HCT116 (cell line): Measurements from ENCODE around the gene HIPK3. TPM values are rescaled to one million over a fixed set of nuclear protein-coding genes. Genes with fewer than 3 reads are reported as not detected.

Experiments used
- ATAC-seq: fragments of 200-7000 bp; cut with Tn5 transposase; 2 replicates; pipeline ENCODE4 v1.9.1; 2020; ENCODE audit warnings: mild to moderate bottlenecking, moderate library complexity
- BruUV-seq: library from RNA; stranded (reverse); fragments of 400-500 nt; replicated peaks from 2 replicates; lab custom pipeline; 2021; lab: Mats Ljungman, UMichigan
- CTCF ChIA-PET: fragments of 300-600 bp; sonication (Branson Sonifier 250); formaldehyde crosslinking; loops from one replicate; lab custom pipeline; 2021; ENCODE audit warnings: antibody characterized with exemption; lab: Charles Lee
- POLR2A ChIA-PET: fragments of 300-600, 350-600 bp; sonication (Branson Sonifier 250); formaldehyde crosslinking; loops from one replicate; lab custom pipeline; 2021; ENCODE audit warnings: antibody characterized with exemption; lab: Charles Lee
- RAD21 ChIA-PET, 2 experiments: fragments of 300-600 bp; sonication (Branson Sonifier 250); formaldehyde crosslinking; loops; one replicate each; lab custom pipeline; 2023; ENCODE audit warnings: low total read pairs in 2 of 2; ENCODE audit not compliant: uncharacterized antibody in 2 of 2, unreplicated experiment in 2 of 2, low non-redundant PET in 1 of 2; lab: Charles Lee
- DNase-seq: peaks from one replicate; pipeline ENCODE4 v3.0.0-alpha.2; 2010; ENCODE audit warnings: low read depth, low spot score
- H2AFZ ChIP-seq: fragments of 200-600 bp; shearing (Covaris generic), sonication (generic); 2 replicates; pipeline ENCODE4 v1.6.1; 2017; ENCODE audit warnings: low read depth, mixed run types, mixed read lengths, antibody characterized with exemption, low read length; ENCODE audit not compliant: poor library complexity, severe bottlenecking
- H3K27ac ChIP-seq: 2 replicates; pipeline ENCODE4 v1.5.1; 2012; ENCODE audit warnings: low read depth, low read length
- H3K27me3 ChIP-seq: fragments of 200-600 bp; sonication (generic); 2 replicates; pipeline ENCODE4 v1.6.1; 2016; ENCODE audit warnings: mixed run types, low read length, mixed read lengths; ENCODE audit not compliant: insufficient read depth
- H3K36me3 ChIP-seq, 2 experiments: fragments of 200-500 bp in 1 of 2; fragments of 200-600 bp in 1 of 2; sonication (Bioruptor generic) in 1 of 2; sonication (generic) in 1 of 2; 2 replicates each; pipeline versions ENCODE4 v1.5.1 to v1.6.1; 2014 to 2016; ENCODE audit warnings: low read length in 2 of 2, inconsistent platforms in 1 of 2, mixed read lengths in 1 of 2, mixed run types in 1 of 2; ENCODE audit not compliant: insufficient read depth in 2 of 2, control insufficient read depth in 1 of 2
- H3K4me1 ChIP-seq, 2 experiments: fragments of 200-600 bp in 1 of 2; sonication (generic) in 1 of 2; 2 replicates each; pipeline versions ENCODE4 v1.5.1 to v1.6.1; 2012 to 2017; ENCODE audit warnings: low read length in 2 of 2, inconsistent platforms in 1 of 2, mild to moderate bottlenecking in 1 of 2, mixed read lengths in 1 of 2, mixed run types in 1 of 2, moderate library complexity in 1 of 2; ENCODE audit not compliant: insufficient read depth in 2 of 2, control insufficient read depth in 1 of 2
- H3K4me2 ChIP-seq: fragments of 200-600 bp; sonication (generic); 2 replicates; pipeline ENCODE4 v1.6.1; 2017; ENCODE audit warnings: mixed run types, low read length, mixed read lengths
- H3K4me3 ChIP-seq, 2 experiments: fragments of 200-600 bp in 1 of 2; sonication (generic) in 1 of 2; replicated peaks in 1 of 2; 2 replicates each; pipeline ENCODE4 v1.5.1; 2011 to 2016; ENCODE audit warnings: low read length in 2 of 2, control low read depth in 1 of 2, low read depth in 1 of 2, mild to moderate bottlenecking in 1 of 2, mixed read lengths in 1 of 2, mixed run types in 1 of 2
- H3K79me2 ChIP-seq: fragments of 200-600 bp; sonication (generic); 2 replicates; pipeline ENCODE4 v1.6.1; 2017; ENCODE audit warnings: mild to moderate bottlenecking, mixed run types, low read length, moderate library complexity, mixed read lengths; ENCODE audit not compliant: insufficient read depth
- H3K9ac ChIP-seq: fragments of 200-600 bp; sonication (generic); 2 replicates; pipeline ENCODE4 v1.6.1; 2016; ENCODE audit warnings: low read length, mixed read lengths
- H3K9me2 ChIP-seq: fragments of 200-600 bp; sonication (generic), shearing (Covaris generic); 2 replicates; pipeline ENCODE4 v1.6.1; 2017; ENCODE audit warnings: mixed run types, mild to moderate bottlenecking, moderate library complexity; ENCODE audit not compliant: insufficient read depth
- H3K9me3 ChIP-seq, 2 experiments: fragments of 200-500 bp in 1 of 2; fragments of 200-600 bp in 1 of 2; sonication (Bioruptor generic) in 1 of 2; sonication (generic) in 1 of 2; 2 replicates each; pipeline ENCODE4 v1.6.1; 2014 to 2017; ENCODE audit warnings: low read length in 2 of 2, mixed read lengths in 2 of 2, inconsistent platforms in 1 of 2, low read depth in 1 of 2, mild to moderate bottlenecking in 1 of 2, mixed run types in 1 of 2, moderate library complexity in 1 of 2; ENCODE audit not compliant: control insufficient read depth in 1 of 2, insufficient read depth in 1 of 2
- H4K20me1 ChIP-seq: fragments of 200-600 bp; sonication (generic), shearing (Covaris generic); 2 replicates; pipeline ENCODE4 v1.6.1; 2017; ENCODE audit warnings: mixed run types, mild to moderate bottlenecking, moderate library complexity; ENCODE audit not compliant: insufficient read depth
- CEBPB ChIP-seq: IDR thresholded peaks from 2 replicates; pipeline ENCODE4 v1.6.1; 2012; ENCODE audit warnings: low read depth
- ELF1 ChIP-seq: IDR thresholded peaks from 2 replicates; pipeline ENCODE4 v1.6.1; 2012; ENCODE audit warnings: low read depth, borderline replicate concordance
- EZH2 ChIP-seq: fragments of 200-600 bp; sonication (generic); IDR thresholded peaks from 2 replicates; pipeline ENCODE4 v1.6.1; 2017; ENCODE audit warnings: antibody characterized with exemption, mixed run types
- JUND ChIP-seq: IDR thresholded peaks from 2 replicates; pipeline ENCODE4 v1.6.1; 2012
- POLR2A ChIP-seq: IDR thresholded peaks from 2 replicates; pipeline ENCODE4 v1.7.0; 2011; ENCODE audit warnings: borderline replicate concordance; ENCODE audit not compliant: insufficient read depth, insufficient read length; ENCODE audit errors: extremely low read depth
- POLR2AphosphoS5 ChIP-seq: IDR thresholded peaks from 2 replicates; pipeline ENCODE4 v1.6.1; 2011; ENCODE audit warnings: mild to moderate bottlenecking, low read depth, low read length, moderate library complexity
- RAD21 ChIP-seq: IDR thresholded peaks from 2 replicates; pipeline ENCODE4 v1.6.1; 2012; ENCODE audit warnings: low read depth, mild to moderate bottlenecking
- SIN3A ChIP-seq: IDR thresholded peaks from 2 replicates; pipeline ENCODE4 v1.6.1; 2012; ENCODE audit warnings: low read depth
- SP1 ChIP-seq: IDR thresholded peaks from 2 replicates; pipeline ENCODE4 v1.6.1; 2012; ENCODE audit warnings: low read depth
- SRF ChIP-seq: IDR thresholded peaks from 2 replicates; pipeline ENCODE4 v1.6.1; 2012; ENCODE audit warnings: low read depth
- TCF7L2 ChIP-seq: IDR thresholded peaks from 2 replicates; pipeline ENCODE4 v1.7.0; 2011; ENCODE audit warnings: borderline replicate concordance, inconsistent platforms; ENCODE audit not compliant: insufficient read depth, insufficient read length; ENCODE audit errors: extremely low read depth
- ZBTB33 ChIP-seq: IDR thresholded peaks from 2 replicates; pipeline ENCODE4 v1.6.1; 2011; ENCODE audit warnings: mild to moderate bottlenecking, low read length, moderate library complexity; ENCODE audit not compliant: insufficient replicate concordance; ENCODE audit errors: extremely low read depth
- intact Hi-C: fragments of 100-400 bp; cut with micrococcal nuclease; formaldehyde crosslinking; loops from 2 replicates; pipeline ENCODE4 v1.10.0; 2022
- total RNA-seq: library from RNA; stranded (reverse); gene quantifications from one replicate; pipeline ENCODE4 v1.2.1, GENCODE V29; 2021; ENCODE audit not compliant: unreplicated experiment
- TF ChIP-seq, protein P1 (sequence below): IDR thresholded peaks from 2 replicates; pipeline ENCODE4 v1.6.1; 2012

Gene HIPK3
- total RNA-seq, 1 experiment from 2014 or later = 35.2 TPM

GRCh38 chr11:33271059-33271458 is 13.9 kb downstream of the HIPK3 start:
- Histone ChIP-seq H3K9me3 (no peaks in the 10 kb centered on the region), H3K79me2 (peaks cover 84% of the 10 kb centered on the region), H3K4me1 (peaks cover 20 to 30% of the 10 kb centered on the region in 2 experiments), H3K9ac (no peak overlapping the region), H3K27me3 (no peaks in the 10 kb centered on the region), H3K36me3 (no peaks in the 10 kb centered on the region), H3K27ac (no peak overlapping the region), H3K9me2 (no peaks in the 10 kb centered on the region), H3K4me3 (no peak overlapping the region), H2AFZ (no peak overlapping the region), H3K4me2 (no peak overlapping the region), H4K20me1 (peaks cover 4% of the 10 kb centered on the region)
- TF ChIP-seq POLR2AphosphoS5 (no peak), ZBTB33 (no peak), EZH2 (no peak), SIN3A (no peak), JUND (no peak), RAD21 (no peak), ELF1 (no peak), CEBPB (no peak), SP1 (no peak), TCF7L2 (no peak), SRF (no peak), POLR2A (no peak)
- TF ChIP-seq, protein P1, sequence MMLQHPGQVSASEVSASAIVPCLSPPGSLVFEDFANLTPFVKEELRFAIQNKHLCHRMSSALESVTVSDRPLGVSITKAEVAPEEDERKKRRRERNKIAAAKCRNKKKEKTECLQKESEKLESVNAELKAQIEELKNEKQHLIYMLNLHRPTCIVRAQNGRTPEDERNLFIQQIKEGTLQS = no peak
- ChIA-PET RAD21 (no interaction called here), CTCF (no interaction called here), POLR2A (no interaction called here)
- no TSS peak for BruUV-seq
- ATAC-seq (no peak), DNase-seq (no peak)
- intact Hi-C loops = no loop called here
